Measurements from ENCODE around the gene TMEM192. TPM values are rescaled to one million over a fixed set of nuclear protein-coding genes. Genes with fewer than 3 reads are reported as not detected.
"Not testable (repeated sequence)": the region's sequence is repeated elsewhere in the genome, so short reads cannot be mapped to it uniquely, and the experiment has no call there.

Gene TMEM192
- total and polyA plus RNA-seq, 3 donors from 2014 or later = 16.8 to 25.3 (median 21.7) TPM

DNA sequence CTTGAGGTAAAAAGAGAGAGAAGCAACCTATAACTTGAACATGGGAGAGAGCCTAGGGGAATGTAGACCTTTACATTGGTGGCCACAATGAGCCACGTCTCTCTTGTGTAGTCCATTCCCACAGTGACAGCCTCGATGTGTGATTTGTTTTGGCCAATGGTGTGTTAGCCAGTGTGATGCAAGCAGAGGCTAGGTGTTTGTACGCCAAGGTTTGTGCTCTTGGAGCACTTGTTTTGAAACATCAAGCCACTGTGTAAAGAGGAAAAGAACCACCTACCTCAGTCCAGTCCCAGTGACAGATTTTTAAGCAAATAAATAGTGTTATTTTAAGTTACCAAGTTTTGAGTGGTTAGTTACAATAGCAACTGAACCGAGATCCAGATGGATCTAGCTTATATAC is 23.9 kb upstream of the TMEM192 start:
- Histone ChIP-seq H3K27me3 (no peaks in the 10 kb centered on the region), H3K4me1 (no peaks in the 10 kb centered on the region), H3K9me3 (no peaks in the 10 kb centered on the region), H3K27ac (no peak overlapping the region), H3K36me3 (ENCODE audit: low read depth, missing control alignments) (no peaks in the 10 kb centered on the region), H3K4me3 (no peak overlapping the region)
- intact Hi-C loops (cut with DNase I; ENCODE audit: low total_unique reads) = no loop called here
- 85 to 86% methylated on average over 4 of the region's 4 CpGs for WGBS, 2 donors
- no peak for TF ChIP-seq POLR2A (IDR thresholded peaks at IDR 0.05)
- TF ChIP-seq CTCF (IDR thresholded peaks at IDR 0.05) = no peak
- no peak for DNase-seq

- no peak for DNase-seq
- Histone ChIP-seq H3K4me1 (no peaks in the 10 kb centered on the region), H3K27ac (no peak overlapping the region), H3K9me3 (no peaks in the 10 kb centered on the region), H3K36me3 (ENCODE audit: low read depth, missing control alignments) (no peaks in the 10 kb centered on the region), H3K4me3 (no peak overlapping the region), H3K27me3 (no peaks in the 10 kb centered on the region)
- 62 to 70% methylated on average over 2 of the region's 2 CpGs for WGBS, 2 donors
- intact Hi-C loops (cut with DNase I; ENCODE audit: low total_unique reads) = loop anchor here (5.0 kb wide), 1 partner anchor 329 kb away; no protein-coding TSS in a partner anchor
- TF ChIP-seq CTCF (IDR thresholded peaks at IDR 0.05) (no peak), POLR2A (IDR thresholded peaks at IDR 0.05) (no peak)
Measured at GRCh38 chr4:165133150-165133549, 20.5 kb upstream of the TMEM192 start.

- 7 to 13% methylated on average over 9 of the region's 9 CpGs for WGBS, 2 donors
- no peaks in the 10 kb centered on the region for H3K4me1 ChIP-seq
- no peaks in the 10 kb centered on the region for H3K36me3 ChIP-seq (ENCODE audit: low read depth, missing control alignments)
- TF ChIP-seq POLR2A (IDR thresholded peaks at IDR 0.05) (no peak), CTCF (IDR thresholded peaks at IDR 0.05) (peak; percentile 87 to 95 (median 94))
- intact Hi-C loops (cut with DNase I; ENCODE audit: low total_unique reads) = loop anchor here (5.0 kb wide), 1 partner anchor 331 kb away; no protein-coding TSS in a partner anchor
- no peaks in the 10 kb centered on the region for H3K27me3 ChIP-seq
- DNase-seq = peak; percentile 86
- H3K27ac ChIP-seq = no peak overlapping the region
- H3K9me3 ChIP-seq = no peaks in the 10 kb centered on the region
- no peak overlapping the region for H3K4me3 ChIP-seq
Measured at GRCh38 chr4:165131247-165131832, 18.7 kb upstream of the TMEM192 start.

GRCh38 chr4:165129924-165130323 is 17.3 kb upstream of the TMEM192 start:
- Histone ChIP-seq H3K27me3 (no peaks in the 10 kb centered on the region), H3K9me3 (no peaks in the 10 kb centered on the region), H3K4me3 (no peak overlapping the region), H3K4me1 (no peaks in the 10 kb centered on the region), H3K36me3 (ENCODE audit: low read depth, missing control alignments) (no peaks in the 10 kb centered on the region), H3K27ac (no peak overlapping the region)
- intact Hi-C loops (cut with DNase I; ENCODE audit: low total_unique reads) = loop anchor here (5.0 kb wide), 1 partner anchor 332 kb away; no protein-coding TSS in a partner anchor
- 38 to 70% methylated on average over 3 of the region's 3 CpGs for WGBS, 2 donors
- no peak for TF ChIP-seq CTCF (IDR thresholded peaks at IDR 0.05)
- no peak for DNase-seq

DNA sequence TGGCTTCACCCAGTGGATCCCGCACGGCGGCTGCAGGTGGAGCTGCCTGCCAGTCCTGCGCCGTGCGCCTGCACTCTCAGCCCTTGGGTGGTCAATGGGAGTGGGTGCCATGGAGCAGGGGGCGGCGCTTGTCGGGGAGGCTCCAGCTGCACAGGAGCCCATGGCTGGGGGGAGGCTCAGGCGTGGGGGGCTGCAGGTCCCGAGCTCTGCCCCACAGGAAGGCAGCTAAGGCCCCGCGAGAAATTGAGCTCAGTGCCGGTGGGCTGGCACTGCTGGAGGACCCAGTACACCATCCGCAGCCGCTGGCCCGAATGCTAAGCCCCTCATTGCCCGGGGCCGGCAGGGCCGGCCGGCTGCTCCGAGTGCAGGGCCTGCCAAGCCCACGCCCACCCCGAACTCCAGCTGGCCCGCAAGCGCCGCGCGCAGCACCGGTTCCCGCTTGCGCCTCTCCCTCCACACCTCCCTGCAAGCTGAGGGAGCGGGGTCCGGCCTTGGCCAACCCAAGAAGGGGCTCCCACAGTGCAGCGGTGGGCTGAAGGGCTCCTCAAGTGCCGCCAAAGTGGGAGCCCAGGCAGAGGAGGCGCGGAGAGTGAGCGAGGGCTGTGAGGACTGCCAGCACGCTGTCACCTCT is 13.3 kb upstream of the TMEM192 start:
- H3K4me1 ChIP-seq; H3K9me3 ChIP-seq; H3K27me3 ChIP-seq; intact Hi-C loops (cut with DNase I; ENCODE audit: low total_unique reads); DNase-seq; H3K36me3 ChIP-seq (ENCODE audit: low read depth, missing control alignments); H3K27ac ChIP-seq: not testable (repeated sequence)
- WGBS, 2 donors = 51 to 81% methylated on average over 7 to 12 of the region's 40 CpGs
- H3K4me3 ChIP-seq = peak overlapping the region in 1 of 2 donors; percentile 21
